Fibroblast of peridontal ligament (primary cell): ENCODE results near the gene TUT1.
"Not testable (repeated sequence)": the region's sequence is repeated elsewhere in the genome, so short reads cannot be mapped to it uniquely, and the experiment has no call there.

Source experiments
- DNase-seq: peaks from one replicate; pipeline ENCODE4 v3.0.0-alpha.2; 2010; ENCODE audit errors: extremely low read depth

The TUT1 gene

GRCh38 chr11:62556108-62556874 is 35.0 kb downstream of the TUT1 start:
- DNase-seq: peak; percentile 96

DNA sequence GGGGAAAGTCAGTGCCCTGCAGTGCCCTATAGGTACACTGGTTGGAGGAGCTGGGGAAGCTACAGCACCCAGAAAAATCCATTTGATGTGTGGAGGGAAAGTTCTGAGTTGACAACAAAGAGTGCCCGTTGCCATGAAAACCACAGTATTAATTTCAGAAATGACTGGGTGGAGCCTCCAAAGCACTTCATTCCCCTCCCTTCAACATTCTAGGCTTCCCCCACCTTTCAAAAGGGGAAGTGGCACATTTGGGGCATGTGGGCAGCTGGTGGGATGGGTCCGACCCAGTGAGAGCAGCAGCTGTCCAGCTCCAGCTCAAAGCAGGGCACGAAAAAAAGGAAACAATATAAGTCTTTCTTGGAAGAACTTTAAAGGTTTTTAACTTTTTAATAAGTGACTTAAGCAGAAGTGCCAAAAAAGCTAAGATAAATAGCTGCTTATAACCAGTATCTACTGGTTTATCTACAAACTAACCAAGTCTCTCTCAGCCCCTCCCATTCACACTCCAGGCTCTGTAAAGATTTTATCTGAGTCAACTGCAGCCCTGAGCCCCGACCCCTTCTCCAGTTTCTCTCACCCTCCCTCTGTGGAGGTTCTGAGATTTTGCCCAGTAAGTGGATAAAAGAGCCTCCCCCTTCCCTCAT is 35.7 kb downstream of the TUT1 start:
- peak; percentile 41 for DNase-seq

DNA sequence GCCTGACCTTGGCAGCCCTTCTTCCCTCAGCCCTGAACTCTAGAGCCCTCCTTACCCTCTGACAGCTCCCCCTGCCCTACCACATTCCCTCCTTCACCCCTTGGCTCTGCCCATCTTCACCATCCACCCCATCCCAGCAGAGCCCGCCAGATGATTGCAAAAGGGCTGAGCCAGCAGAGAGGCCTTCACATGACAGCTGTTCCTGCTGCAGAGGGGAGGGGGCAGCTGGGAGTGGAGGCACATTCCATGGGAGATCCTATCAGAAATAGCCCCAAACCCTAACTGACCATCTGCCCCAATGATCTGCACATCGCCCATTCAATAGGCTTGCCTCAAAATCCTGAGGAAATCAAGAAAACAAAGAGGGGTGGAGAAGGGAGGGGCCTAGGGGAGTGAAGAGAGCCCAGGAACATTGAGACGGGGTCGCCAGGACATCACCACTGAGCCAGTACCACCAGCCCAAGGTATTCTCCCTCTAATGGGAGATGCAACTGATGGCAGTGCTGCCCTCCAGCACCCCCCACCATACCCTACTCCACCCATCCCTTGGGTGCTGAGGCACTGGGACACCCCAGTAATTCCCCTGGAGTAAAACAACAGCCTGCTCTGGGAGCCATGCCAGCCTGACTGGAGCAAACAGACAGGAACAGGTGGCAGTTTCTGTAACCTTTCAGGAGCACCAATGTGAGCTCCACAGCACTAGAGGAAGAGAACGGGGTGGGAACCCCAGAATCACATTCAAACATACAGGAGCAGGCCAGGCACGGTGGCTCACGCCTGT is 36.7 kb downstream of the TUT1 start:
- no peak for DNase-seq

DNA sequence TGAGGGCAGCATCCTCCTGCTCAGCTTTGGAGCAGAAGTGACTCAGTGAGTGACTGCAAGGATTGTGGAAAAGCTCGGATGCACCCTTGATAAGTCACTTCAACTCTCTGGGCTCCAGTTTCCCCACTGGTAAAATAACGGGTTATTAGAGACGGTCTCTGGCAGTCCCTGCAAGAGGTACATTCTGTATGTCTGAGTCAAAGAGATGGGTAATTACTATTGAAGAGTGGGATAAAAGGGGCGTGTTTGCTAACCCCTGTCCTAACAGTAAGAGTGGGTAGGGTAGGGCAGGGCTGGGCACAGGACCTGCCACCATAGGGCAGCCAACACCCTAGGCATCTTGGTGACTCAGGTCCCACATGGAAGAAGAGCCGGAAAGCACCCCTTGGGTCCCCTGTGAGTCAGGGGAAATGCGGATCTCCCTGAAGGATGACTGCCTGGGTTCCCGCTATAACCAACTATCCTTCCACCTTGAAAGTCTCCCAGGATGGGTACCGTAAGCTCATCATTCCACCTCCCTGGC is 37.4 kb downstream of the TUT1 start:
- no peak for DNase-seq

DNA sequence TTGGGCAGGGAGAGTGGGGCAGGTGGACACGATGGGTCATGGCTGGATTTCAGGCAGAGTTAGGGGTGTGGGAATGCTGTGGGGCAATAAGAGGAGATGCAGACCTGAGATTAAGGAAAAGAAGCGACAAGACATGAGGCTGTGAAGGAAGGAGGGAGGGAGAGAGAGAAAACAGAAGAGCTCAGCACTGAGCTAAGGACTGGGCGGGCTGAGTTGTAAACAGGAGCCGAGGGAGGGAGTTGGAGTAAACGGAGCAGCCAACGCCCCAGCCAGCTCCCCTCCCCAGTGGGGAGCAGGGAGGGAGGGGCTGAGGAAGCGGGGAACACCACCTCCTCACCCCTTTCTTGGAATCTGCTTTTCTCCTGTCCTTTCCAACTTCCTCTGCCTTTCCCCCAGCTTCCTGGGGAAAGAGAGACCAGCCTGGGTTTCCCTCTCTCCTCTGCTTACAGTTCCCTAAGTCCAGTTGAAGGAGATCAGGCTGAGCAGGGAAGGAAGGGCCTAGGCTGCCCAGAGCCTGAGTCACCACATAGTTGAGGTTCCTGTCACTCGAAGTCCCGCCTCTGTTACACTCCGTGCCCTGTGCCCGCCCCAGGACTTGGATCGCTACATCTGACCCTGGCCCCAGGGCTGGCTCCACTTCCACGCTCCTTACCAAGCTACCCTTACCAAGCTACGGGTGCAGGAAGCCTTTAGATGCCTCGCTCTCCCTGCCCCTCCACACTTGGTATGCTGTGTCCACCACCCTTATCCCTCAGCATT is 38.1 kb downstream of the TUT1 start:
- peak; percentile 95 for DNase-seq

DNA sequence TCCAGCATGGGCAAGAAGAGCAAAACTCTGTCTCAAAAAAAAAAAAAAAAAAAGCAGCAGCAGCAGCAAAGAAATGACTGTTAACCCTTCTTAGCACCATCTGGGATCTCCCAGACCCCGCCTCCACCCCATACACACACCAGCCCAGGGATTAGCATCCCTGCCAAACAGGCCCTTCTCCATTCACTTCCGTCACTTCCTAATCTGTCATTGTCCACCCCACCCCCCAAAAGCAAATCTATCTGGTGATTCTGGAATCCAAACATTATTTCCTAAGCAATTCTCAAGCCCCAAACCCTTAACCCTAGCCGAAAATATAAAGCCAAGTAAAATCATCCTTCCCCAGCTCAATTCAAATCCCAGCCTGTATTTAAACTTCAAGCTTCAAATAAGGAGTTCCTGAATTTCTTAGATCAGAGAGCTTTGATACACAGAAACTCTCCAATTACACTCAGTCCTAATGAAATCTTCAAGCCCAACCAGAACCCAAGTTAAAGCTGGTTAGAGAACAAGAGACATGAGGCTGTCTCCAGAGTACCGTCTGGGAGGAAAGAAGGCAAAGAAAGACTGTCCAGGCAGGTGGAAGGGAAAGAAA is 38.7 kb downstream of the TUT1 start:
- peak; percentile 61 for DNase-seq

GRCh38 chr11:62550478-62550877 is 40.8 kb downstream of the TUT1 start:
- not testable (repeated sequence) for DNase-seq

DNA sequence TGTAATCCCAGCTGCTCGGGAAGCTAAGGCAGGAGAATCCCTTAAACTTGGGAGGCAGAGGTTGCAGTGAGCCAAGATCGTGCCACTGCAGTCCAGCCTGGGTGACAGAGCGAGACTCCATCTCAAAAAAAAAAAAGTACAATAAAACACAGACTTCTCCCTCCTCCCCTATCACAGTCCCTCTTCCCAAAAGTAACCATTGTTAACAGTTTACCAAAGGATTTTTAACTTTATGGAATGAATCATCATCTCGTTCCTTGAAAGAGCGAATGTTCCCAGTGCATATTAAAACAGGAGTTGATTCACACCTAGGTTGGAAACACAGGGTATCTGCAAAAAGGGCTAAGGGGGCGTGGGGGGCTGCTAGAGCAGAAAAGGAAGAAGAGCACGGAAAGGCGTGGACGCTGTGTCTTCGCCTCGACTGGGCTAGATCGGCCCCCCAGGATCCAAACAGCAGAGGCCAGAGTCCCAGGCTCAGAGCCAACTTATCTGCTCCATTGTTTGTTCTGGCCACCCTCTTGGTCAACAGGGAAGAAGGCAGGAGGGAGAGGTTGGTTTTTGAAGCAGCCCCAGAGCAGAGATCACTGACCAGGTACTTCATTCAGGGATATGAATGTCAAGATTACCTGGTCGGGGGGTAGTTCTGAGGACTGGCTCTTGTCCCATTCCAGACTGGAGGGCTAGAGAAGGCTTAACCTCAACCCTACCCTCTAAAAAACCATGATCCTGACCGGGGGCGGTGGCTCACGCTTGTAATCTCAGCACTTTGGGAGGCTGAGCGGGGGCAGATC is 42.6 kb downstream of the TUT1 start:
- no peak for DNase-seq

DNA sequence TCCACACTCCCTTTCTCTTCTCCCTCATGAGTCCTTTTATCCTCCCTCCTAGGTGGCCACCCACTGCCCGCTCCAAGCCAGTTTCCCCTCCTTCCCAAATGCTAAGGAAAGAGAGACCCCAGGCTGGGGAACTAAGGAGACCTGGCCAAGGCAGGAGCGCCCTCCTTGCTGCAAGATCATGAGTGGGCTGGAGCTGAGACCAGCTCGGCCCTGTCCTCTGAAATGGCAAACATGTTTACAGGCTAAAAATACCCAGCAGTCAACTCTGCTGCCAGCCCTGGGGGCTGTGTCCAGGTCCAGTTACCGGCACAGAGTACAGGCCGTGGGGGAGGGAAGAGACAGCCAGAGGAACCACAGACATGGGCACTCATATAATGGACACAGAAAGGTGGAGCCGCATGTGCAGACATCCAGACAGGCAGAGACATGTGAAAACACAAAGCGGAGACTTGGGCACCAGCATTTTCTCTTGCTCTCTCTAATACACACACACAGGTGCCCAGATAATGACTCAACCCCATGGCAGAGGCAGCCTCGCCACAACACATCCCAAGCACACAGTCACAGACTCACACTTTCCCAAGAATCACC is 43.5 kb downstream of the TUT1 start:
- no peak for DNase-seq

- peak; percentile 42 for DNase-seq
Observed at GRCh38 chr11:62546929-62547625, 44.2 kb downstream of the TUT1 start.

DNA sequence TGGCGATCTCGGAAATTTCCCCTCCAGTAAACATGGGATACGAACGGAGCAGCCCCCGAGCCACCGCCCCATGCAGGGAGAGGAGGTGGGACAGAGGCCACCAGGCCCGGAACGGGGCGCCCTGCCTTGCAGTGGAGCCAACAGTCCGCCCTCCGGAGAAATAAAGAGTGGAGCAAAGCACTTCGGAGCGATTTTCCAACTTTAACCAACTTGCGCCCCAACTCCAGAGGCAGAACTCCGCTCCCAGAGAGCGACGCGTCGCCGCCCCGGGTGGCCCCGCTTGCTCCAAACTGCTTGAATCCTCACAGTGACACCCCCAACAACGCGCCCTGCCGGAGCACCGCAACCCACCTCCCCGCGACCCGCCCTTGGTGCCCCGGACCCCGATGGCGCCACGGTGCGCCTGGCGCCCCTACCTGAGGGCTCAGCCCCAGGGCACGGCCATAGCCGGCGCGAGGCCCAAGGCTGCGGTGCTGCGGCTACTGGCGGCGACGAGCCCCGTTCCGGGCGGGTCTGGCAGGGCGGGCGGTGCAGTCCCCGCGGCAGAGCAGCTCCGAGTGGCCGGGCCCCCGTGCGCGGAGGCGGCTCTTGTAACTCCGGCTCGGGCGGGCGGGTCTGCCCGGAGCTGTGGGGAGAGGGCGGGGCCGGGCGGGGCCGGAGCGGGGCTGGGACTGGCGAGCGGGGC is 44.9 kb downstream of the TUT1 start, which contains the start of gene AHNAK:
Gene AHNAK, minus strand, starts transcription at position 563 of the 685 bp plus-strand sequence. CDS start 10,708 bp downstream, outside the sequence.
- DNase-seq: peak; percentile 42

DNA sequence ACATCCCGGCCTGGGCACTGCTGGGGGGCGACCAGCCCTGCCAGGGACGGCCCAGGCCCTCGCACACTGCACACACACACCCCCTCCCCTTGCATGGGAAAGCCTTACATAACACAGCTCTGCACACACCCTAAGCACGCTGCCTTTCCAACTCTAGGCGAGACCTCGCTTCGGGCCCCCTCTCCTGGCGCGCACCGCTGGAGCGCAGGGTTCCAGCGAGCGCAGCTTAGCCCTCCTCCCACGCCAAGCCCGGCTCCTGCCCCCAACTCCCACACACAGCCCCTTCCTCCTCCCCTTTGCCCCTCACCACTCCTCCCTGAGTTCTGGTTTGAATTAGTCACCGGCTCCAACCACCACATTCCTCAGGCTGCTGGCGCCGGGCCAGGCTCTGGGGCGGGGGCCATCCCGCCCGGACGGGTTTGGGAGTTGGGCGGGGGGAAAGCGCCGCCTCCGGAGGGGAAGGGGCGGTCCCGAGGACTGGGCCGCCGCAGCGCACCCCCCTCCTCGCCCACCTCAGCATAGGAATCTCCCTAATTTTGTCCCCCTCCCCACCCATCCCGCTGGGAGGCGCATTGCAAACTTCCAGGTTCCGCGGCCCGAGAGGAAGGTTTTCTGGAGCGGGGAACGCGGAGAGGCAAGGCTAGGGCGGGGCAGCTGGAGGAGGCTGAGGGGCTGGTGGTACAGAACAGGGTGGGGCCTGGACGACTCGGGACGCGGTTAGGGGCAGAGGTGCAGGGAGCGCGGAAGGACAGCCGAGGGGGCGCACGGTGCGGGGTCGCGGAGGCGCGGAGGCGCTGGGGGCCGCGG is 45.7 kb downstream of the TUT1 start:
- peak; percentile 92 for DNase-seq

DNA sequence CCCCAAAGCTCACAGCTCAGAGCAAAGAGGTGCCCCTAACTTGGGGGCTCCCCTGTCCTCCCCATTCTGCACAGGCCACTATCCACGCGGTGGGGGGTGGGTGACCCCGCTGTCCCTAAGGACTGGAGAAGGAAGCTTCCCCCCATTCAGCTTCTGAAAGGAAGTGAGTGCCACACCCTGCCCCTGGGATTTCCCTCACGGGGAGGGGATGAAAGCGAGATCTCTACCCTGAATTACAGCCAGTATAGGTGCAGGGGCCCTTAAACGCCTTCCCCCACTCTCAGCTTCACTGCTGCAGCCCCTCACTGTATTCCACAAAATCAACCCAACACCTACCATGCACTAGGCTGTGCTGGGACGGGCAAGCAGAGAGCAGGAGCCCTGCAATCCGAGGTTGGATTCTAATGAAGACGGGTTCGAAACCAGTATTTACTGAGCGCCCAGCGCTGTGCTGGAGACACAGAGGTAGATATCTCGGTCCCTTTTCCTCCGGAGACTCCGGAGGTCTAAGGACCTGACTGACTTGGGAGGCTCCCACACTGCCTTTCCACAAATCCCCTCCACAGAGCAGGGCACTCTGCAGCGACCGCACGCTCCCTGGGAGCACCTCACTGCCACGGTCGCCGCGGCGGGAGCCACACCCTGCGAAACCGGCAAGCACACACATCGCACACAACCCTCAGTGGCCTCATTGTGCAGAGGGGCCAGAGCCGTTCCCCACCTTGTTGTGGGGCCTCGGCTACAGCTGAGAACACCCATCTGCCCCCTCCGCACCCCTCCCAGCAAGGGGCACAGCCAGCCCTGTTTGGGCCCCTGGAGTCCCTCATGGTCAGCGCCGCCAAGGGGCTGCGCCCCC is 46.5 kb downstream of the TUT1 start:
- DNase-seq: no peak

DNA sequence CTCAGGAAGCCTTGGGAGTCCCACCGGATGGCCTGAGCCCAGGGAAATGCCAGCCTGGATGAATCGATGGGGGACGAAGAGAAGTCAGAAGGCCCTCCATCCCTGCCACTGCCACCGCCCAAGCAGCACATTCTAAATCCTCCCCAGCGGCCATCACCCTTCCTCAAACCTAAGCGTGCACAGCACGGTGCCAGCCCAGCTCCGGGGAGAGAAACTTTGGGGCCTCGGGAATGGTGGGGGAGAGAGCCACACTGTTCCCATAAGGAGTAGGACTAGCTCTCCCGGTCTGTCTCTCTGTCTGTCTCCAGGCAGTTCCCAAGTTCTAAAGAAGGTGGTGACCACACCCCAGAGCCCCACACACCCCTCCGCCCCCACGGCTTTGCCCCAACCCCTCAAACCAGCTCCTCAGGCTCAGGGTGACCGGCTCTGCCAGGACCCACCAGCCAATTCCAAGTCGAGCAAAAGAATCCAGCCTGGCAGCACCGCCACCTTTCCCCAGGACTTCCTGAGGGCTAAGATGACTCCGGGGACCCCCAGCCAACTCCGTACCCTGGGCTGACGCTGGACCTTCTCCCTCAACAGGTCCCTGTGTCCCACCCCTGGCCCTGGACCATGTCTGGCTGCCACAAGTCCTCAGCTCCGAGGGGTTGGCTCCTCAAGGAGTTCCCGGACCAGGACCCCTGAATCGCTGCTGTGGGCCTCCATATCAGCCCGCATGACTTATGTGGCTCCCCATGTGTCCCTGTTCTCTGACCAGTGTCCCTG is 47.5 kb downstream of the TUT1 start:
- no peak for DNase-seq

GRCh38 chr11:62542750-62543567 is 48.4 kb downstream of the TUT1 start:
- DNase-seq: peak; percentile 80
